Measurements from ENCODE around the gene ICAM3. TPM values are rescaled to one million over a fixed set of nuclear protein-coding genes. Genes with fewer than 3 reads are reported as not detected.

ICAM3 gene
- polyA plus RNA-seq, 1 donor (not counting 4 experiments of a cell fraction or from before 2014, with no cell fraction given) = 4.7 TPM

- Histone ChIP-seq H3K36me3 (ENCODE audit: control insufficient read depth in 2 of 2, extremely low read depth in 1 of 2, insufficient read depth in 2 of 2, low read length in 2 of 2) (peaks cover 14 to 22% of the 10 kb centered on the region in 2 experiments), H3K4me3 (ENCODE audit: control insufficient read depth in 2 of 3, extremely low read depth in 1 of 3, insufficient read depth in 2 of 3, low read depth in 1 of 3, low read length in 3 of 3) (no peak overlapping the region)
- no peak for FAIRE-seq
Observed at GRCh38 chr19:10317857-10318462, 21.5 kb downstream of the ICAM3 start.

DNA sequence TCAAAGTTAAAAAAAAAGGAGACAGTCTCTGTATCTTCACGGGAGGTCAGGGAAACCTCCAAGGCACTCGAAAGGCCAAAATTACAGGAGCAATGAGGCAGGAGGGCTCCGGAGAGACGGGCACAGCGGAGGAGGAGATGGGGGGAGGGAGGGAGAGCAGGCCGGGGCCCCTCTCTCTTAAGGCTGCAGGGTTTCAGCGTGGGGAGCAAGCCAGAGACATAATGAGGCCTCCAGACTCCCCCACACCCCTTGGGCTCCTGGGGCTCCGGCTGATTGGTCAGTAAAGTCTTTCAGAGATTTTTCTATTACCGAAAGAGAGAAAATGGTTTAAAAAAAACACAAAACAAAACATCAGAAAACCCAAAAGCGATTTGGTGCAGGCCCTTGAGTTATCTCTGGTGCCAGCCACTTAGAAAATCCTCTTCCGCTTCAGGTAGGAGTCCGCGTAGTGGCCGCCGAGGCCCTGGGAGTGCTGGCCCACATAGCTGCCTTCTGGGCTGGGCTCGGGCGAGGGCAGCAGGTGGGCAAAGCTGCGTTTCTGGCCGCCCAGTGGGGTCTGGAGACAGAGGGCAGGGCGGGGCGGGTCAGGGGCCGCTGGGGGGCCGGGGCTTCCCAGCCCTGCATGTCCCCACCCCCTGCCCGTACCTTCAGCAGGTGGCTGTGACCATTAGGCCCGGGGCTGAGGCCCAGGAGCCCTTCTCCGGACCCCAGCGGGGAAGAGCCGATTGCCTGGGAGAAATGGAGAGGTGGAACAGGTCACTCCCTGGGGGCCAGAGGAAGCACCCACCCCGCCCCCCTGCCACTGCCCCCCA is 22.2 kb downstream of the ICAM3 start:
- H3K4me2 ChIP-seq (ENCODE audit: control insufficient read depth, extremely low read depth, insufficient read depth, low read depth, low read length) = no peak overlapping the region
- H3K36me3 ChIP-seq (ENCODE audit: control insufficient read depth in 2 of 2, extremely low read depth in 1 of 2, insufficient read depth in 2 of 2, low read length in 2 of 2) = peaks cover 14 to 20% of the 10 kb centered on the region in 2 experiments
- no peak for TF ChIP-seq EZH2 (IDR thresholded peaks at IDR 0.05; ENCODE audit: low read length)
- TF ChIP-seq, protein P1, sequence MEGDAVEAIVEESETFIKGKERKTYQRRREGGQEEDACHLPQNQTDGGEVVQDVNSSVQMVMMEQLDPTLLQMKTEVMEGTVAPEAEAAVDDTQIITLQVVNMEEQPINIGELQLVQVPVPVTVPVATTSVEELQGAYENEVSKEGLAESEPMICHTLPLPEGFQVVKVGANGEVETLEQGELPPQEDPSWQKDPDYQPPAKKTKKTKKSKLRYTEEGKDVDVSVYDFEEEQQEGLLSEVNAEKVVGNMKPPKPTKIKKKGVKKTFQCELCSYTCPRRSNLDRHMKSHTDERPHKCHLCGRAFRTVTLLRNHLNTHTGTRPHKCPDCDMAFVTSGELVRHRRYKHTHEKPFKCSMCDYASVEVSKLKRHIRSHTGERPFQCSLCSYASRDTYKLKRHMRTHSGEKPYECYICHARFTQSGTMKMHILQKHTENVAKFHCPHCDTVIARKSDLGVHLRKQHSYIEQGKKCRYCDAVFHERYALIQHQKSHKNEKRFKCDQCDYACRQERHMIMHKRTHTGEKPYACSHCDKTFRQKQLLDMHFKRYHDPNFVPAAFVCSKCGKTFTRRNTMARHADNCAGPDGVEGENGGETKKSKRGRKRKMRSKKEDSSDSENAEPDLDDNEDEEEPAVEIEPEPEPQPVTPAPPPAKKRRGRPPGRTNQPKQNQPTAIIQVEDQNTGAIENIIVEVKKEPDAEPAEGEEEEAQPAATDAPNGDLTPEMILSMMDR (optimal IDR thresholded peaks at IDR 0.05 in 1 of 3, IDR thresholded peaks at IDR 0.05 in 1 of 3, conservative IDR thresholded peaks at IDR 0.05 in 1 of 3; ENCODE audit: extremely low read depth in 1 of 3, insufficient read depth in 2 of 3, low read length in 3 of 3) = no peak
- no peaks in the 10 kb centered on the region for H3K27me3 ChIP-seq (ENCODE audit: control insufficient read depth, extremely low read depth, insufficient read depth, low read length)
- peaks cover 9% of the 10 kb centered on the region for H3K4me1 ChIP-seq (ENCODE audit: control insufficient read depth, extremely low read depth, insufficient read depth, low read length)
- dilution Hi-C loops (cut with MboI; ENCODE audit: extremely low pct_ligation_motif_present, low sequenced_read_pairs) = no loop called here
- no peak overlapping the region for H3K4me3 ChIP-seq (ENCODE audit: control insufficient read depth in 2 of 3, extremely low read depth in 1 of 3, insufficient read depth in 2 of 3, low read depth in 1 of 3, low read length in 3 of 3)
- no peaks in the 10 kb centered on the region for H3K9me3 ChIP-seq (ENCODE audit: control insufficient read depth, low read depth, low read length)
- peaks cover 2% of the 10 kb centered on the region for H3K79me2 ChIP-seq (ENCODE audit: control insufficient read depth, insufficient read depth, low read length)
- FAIRE-seq (no peak), DNase-seq (ENCODE audit: low read depth, low spot score) (no peak)
- H3K27ac ChIP-seq (ENCODE audit: control insufficient read depth, insufficient read depth, low read length) = no peak overlapping the region
- H3K9ac ChIP-seq (ENCODE audit: control insufficient read depth, extremely low read depth, insufficient read depth, low read length) = no peak overlapping the region
- H4K20me1 ChIP-seq (ENCODE audit: control insufficient read depth, extremely low read depth, insufficient read depth, low read length) = no peaks in the 10 kb centered on the region
- H2AFZ ChIP-seq (ENCODE audit: control insufficient read depth, low read length) = no peak overlapping the region
- no peaks in the 10 kb centered on the region for H3K9me1 ChIP-seq (ENCODE audit: control insufficient read depth, extremely low read depth, insufficient read depth, low read length)

More at GRCh38 chr19:10317857-10318462, 21.5 kb downstream of the ICAM3 start:
- peaks cover 9% of the 10 kb centered on the region for H3K4me1 ChIP-seq (ENCODE audit: control insufficient read depth, extremely low read depth, insufficient read depth, low read length)
- H3K27me3 ChIP-seq (ENCODE audit: control insufficient read depth, extremely low read depth, insufficient read depth, low read length) = no peaks in the 10 kb centered on the region
- no peaks in the 10 kb centered on the region for H3K9me1 ChIP-seq (ENCODE audit: control insufficient read depth, extremely low read depth, insufficient read depth, low read length)
- H3K9me3 ChIP-seq (ENCODE audit: control insufficient read depth, low read depth, low read length) = no peaks in the 10 kb centered on the region
- TF ChIP-seq EZH2 (IDR thresholded peaks at IDR 0.05; ENCODE audit: low read length) = no peak
- TF ChIP-seq, protein P1 (optimal IDR thresholded peaks at IDR 0.05 in 1 of 3, IDR thresholded peaks at IDR 0.05 in 1 of 3, conservative IDR thresholded peaks at IDR 0.05 in 1 of 3; ENCODE audit: extremely low read depth in 1 of 3, insufficient read depth in 2 of 3, low read length in 3 of 3) = no peak
- dilution Hi-C loops (cut with MboI; ENCODE audit: extremely low pct_ligation_motif_present, low sequenced_read_pairs) = no loop called here
- H3K27ac ChIP-seq (ENCODE audit: control insufficient read depth, insufficient read depth, low read length) = no peak overlapping the region
- no peak for DNase-seq (ENCODE audit: low read depth, low spot score)
- no peak overlapping the region for H2AFZ ChIP-seq (ENCODE audit: control insufficient read depth, low read length)
- no peak overlapping the region for H3K9ac ChIP-seq (ENCODE audit: control insufficient read depth, extremely low read depth, insufficient read depth, low read length)
- H3K4me2 ChIP-seq (ENCODE audit: control insufficient read depth, extremely low read depth, insufficient read depth, low read depth, low read length) = no peak overlapping the region
- peaks cover 2% of the 10 kb centered on the region for H3K79me2 ChIP-seq (ENCODE audit: control insufficient read depth, insufficient read depth, low read length)
- H4K20me1 ChIP-seq (ENCODE audit: control insufficient read depth, extremely low read depth, insufficient read depth, low read length) = no peaks in the 10 kb centered on the region

Data from keratinocyte (primary cell).